ENCODE measurements around the gene HLA-A. TPM values are rescaled to one million over a fixed set of nuclear protein-coding genes. Genes with fewer than 3 reads are reported as not detected.

The HLA-A gene
- total RNA-seq, 2 donors from 2014 or later, result 104 to 281 TPM

DNA sequence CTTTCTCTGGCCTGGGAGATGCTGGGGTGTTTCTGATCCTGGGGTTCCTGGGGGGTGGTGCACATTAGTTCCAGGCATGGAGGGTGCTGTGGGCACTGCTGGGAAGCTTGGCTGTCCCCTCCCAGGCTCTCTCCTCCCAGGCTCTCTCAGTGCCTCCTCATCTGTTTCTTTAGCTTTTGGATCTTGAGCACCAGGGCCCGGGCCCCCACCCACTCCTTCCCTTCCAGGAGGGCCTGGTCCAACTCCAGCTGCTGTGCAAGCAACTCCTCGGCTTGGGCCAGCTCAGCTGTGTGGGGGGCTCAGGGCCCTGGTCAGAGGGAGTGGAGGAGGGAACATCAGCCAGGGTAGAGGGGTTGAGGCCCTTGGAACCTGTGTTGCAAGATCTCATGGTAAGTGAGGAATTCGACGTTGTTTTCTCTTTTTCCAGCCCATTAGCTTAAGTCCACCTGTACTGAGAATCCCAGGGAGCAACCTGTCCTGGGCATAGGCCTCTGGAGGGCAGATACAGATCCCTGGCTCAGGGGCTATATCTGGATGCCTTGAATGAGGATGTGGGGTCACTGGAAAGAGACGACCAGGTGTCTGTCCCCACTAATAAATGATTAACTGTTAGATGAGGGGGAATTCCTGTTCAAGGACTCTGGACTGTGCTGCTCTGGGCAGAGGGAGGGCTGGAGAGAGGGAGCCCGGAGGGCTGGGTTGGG, 34.5 kb upstream of the HLA-A start:
- DNase-seq, result no peak
- intact Hi-C loops (cut with DNase I), result no loop called here
- Histone ChIP-seq H3K27ac (no peak overlapping the region), H3K4me1 (peaks cover 13% of the 10 kb centered on the region), H3K4me3 (no peak overlapping the region), H3K27me3 (no peaks in the 10 kb centered on the region), H3K9me3 (no peaks in the 10 kb centered on the region), H3K36me3 (replicated peaks in 1 of 2; ENCODE audit: insufficient read depth in 1 of 2, low read depth in 2 of 2) (no peaks in the 10 kb centered on the region)
- TF ChIP-seq POLR2A (IDR thresholded peaks at IDR 0.05), result no peak
- TF ChIP-seq CTCF (IDR thresholded peaks at IDR 0.05), result no peak
- 12 to 26% methylated on average over 5 to 6 of the region's 6 CpGs for WGBS, 2 donors
- ATAC-seq, result no peak

- WGBS, 2 donors, result 67 to 79% methylated on average over 3 of the region's 3 CpGs
- no peak for DNase-seq
- Histone ChIP-seq H3K9me3 (no peaks in the 10 kb centered on the region), H3K36me3 (replicated peaks in 1 of 2; ENCODE audit: insufficient read depth in 1 of 2, low read depth in 2 of 2) (no peaks in the 10 kb centered on the region), H3K27ac (no peak overlapping the region), H3K27me3 (no peaks in the 10 kb centered on the region), H3K4me3 (no peak overlapping the region), H3K4me1 (peaks cover 13% of the 10 kb centered on the region)
- TF ChIP-seq POLR2A (IDR thresholded peaks at IDR 0.05) (no peak), CTCF (IDR thresholded peaks at IDR 0.05) (no peak)
- intact Hi-C loops (cut with DNase I), result no loop called here
- ATAC-seq, result no peak
Observed at GRCh38 chr6:29908341-29908662, 34.0 kb upstream of the HLA-A start.

- DNase-seq, result peak in 1 of 4 donors; percentile 1
Observed at GRCh38 chr6:29908710-29909109, 33.6 kb upstream of the HLA-A start.

GRCh38 chr6:29909985-29910384, 32.3 kb upstream of the HLA-A start:
- H3K9me3 ChIP-seq, result no peaks in the 10 kb centered on the region
- no peak for TF ChIP-seq CTCF (IDR thresholded peaks at IDR 0.05)
- no peak for TF ChIP-seq POLR2A (IDR thresholded peaks at IDR 0.05)
- ATAC-seq, result no peak
- H3K27ac ChIP-seq, result no peak overlapping the region
- no peaks in the 10 kb centered on the region for H3K27me3 ChIP-seq
- H3K4me1 ChIP-seq, result peaks cover 8% of the 10 kb centered on the region
- no peak for DNase-seq
- intact Hi-C loops (cut with DNase I), result no loop called here
- H3K4me3 ChIP-seq, result no peak overlapping the region
- WGBS, 2 donors, result 21 to 26% methylated on average over 1 of the region's 1 CpG
- no peaks in the 10 kb centered on the region for H3K36me3 ChIP-seq (replicated peaks in 1 of 2; ENCODE audit: insufficient read depth in 1 of 2, low read depth in 2 of 2)

More at GRCh38 chr6:29908710-29909109, 33.6 kb upstream of the HLA-A start:
- WGBS, 2 donors, result 34 to 60% methylated on average over 2 to 5 of the region's 6 CpGs
- intact Hi-C loops (cut with DNase I), result no loop called here
- Histone ChIP-seq H3K36me3 (replicated peaks in 1 of 2; ENCODE audit: insufficient read depth in 1 of 2, low read depth in 2 of 2) (no peaks in the 10 kb centered on the region), H3K27ac (no peak overlapping the region), H3K4me3 (no peak overlapping the region), H3K27me3 (no peaks in the 10 kb centered on the region), H3K9me3 (no peaks in the 10 kb centered on the region), H3K4me1 (peaks cover 13% of the 10 kb centered on the region)
- ATAC-seq, result no peak
- TF ChIP-seq POLR2A (IDR thresholded peaks at IDR 0.05), result no peak
- TF ChIP-seq CTCF (IDR thresholded peaks at IDR 0.05), result no peak

- no peaks in the 10 kb centered on the region for H3K27me3 ChIP-seq
- H3K4me3 ChIP-seq, result no peak overlapping the region
- H3K36me3 ChIP-seq (replicated peaks in 1 of 2; ENCODE audit: insufficient read depth in 1 of 2, low read depth in 2 of 2), result no peaks in the 10 kb centered on the region
- peaks cover 6% of the 10 kb centered on the region for H3K4me1 ChIP-seq
- no peak for ATAC-seq
- no peak overlapping the region for H3K27ac ChIP-seq
- DNase-seq, result no peak
- TF ChIP-seq POLR2A (IDR thresholded peaks at IDR 0.05) (no peak), CTCF (IDR thresholded peaks at IDR 0.05) (no peak)
- intact Hi-C loops (cut with DNase I), result no loop called here
- no peaks in the 10 kb centered on the region for H3K9me3 ChIP-seq
- WGBS, 2 donors, result 69 to 73% methylated on average over 2 of the region's 2 CpGs
Observed at GRCh38 chr6:29912840-29913239, 29.5 kb upstream of the HLA-A start.

Data from body of pancreas (tissue), 4 donors.